ENCODE measurements around the gene NTF3.

Gene NTF3

DNA sequence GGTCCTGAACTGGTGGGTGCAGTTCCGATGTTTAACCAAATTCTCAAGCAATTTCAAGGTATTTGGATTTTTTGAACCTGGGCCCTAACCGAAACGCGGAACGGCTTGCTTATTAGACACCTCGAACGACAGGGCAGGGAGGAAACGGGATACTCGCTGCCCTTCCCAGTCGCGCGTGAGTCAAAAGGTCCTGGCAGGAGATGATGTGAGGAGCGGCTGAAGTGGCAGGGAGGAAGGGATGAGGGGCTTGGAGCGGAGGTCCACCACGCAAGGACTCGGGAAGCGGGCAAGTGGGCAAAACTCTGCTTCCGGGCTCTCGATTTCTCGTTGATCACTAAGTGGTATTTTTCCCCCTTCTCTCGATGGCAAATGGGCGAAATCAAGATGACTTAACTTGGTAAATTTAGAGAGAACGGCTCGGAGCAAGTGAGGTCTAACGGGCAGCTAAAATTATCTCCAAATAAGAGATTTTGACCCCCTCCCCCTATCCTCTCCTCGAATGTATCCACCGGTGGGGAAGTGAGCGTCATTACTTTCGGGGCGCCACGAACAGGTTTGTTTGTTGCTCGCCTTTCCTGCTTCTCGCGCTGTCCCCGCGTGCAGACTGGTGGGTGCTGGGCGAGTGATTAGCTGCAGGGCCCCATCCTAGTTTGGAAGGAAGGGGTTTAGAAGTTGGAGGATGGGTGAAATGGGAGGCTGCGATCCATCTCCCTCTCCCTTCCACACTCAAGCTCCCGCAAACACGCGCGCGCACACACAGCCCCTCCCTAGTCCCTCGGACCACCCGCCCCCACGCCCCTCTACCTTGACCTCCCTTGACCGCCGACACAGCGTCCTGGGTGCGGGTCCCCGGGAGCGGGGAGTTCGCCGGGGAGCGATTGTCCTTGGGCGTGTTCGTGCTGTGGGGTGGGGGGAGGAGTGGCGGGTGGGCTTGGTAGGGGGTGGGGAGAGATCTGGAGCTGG is 986 bp upstream of the NTF3 start:
- DNase-seq (ENCODE audit: low read depth), result no peak

DNA sequence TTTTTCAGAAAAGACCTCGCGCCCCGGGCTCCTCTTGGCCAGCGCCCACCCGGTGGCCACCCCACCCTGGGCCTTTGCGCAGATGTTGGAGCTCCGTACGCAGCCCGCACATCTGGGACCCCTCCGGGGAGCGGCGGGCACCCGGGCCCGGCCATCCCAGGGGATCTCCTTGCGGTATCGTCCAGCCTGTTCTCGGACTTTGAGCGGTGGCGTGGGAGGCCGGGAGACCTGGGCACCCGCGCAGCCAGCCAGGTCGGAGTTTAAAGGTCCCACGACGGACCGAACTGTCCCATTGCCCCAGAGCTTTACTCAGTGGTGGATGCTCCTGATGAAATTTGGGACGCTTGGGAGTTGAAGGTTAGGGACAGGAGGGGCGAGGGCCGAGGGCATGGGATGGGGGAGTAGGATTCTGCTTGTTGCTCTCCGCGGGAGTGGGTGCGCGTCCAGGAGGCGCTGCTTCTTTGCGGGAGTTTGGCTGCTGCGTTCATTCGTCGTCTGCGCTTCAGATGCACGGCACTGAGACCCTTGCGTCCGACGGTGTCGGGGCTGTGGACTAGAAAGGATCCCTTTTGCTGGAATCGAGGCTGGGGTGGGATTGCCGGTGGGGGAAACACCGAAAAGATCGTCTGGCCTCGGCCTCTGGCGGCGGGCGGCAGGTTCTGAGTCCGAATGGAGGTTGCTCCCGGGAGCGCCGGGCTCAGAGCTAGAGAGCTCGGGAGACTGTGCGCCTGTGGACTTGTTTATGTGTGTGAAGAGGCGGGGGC is 1.4 kb downstream of the NTF3 start:
- no peak for DNase-seq (ENCODE audit: low read depth)

DNA sequence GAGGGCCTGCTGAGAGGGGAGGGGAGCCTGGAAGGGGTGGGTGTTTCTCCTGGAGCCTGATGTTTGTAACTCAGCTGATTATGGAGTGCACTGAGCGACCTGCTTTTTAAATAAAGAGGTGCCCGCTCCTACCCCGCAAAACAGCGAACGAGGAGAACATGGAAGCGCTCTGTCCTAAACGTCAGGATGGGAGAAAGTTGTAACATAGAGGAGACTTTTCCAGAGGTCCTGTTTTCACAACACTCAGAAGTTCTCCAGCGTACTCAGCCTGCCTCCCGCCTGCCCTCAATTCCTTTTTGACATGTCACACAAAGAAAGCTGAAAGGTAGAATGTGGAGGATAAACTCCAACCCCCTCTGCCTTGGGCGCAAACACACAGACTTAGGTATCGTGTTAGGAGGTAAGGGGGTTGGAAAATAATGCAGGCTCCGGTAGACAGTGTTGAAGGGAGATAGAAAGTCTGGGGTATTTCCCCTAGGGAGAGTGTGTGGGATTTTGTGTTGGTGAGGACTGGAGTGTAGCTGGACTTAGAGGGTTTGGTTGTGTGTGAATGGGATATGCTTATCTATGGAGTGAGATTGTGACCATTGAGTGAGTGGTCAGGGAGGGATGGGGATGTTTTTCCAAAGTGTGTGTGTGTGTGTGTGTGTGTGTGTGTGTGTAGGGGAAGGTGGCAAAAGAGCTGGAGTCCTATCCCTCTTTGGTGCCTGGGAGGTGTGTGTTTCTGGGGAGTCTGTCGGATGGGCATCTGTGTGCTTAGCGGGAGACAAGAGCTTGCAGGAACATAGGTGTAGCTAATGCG is 2.1 kb downstream of the NTF3 start:
- DNase-seq (ENCODE audit: low read depth), result no peak

- DNase-seq (ENCODE audit: low read depth), result no peak
Measured at GRCh38 chr12:5434647-5435560, 3.0 kb downstream of the NTF3 start.

GRCh38 chr12:5437182-5437583 is 5.3 kb downstream of the NTF3 start:
- no peak for DNase-seq (ENCODE audit: low read depth)

GRCh38 chr12:5437589-5437988 is 5.7 kb downstream of the NTF3 start:
- no peak for DNase-seq (ENCODE audit: low read depth)

DNA sequence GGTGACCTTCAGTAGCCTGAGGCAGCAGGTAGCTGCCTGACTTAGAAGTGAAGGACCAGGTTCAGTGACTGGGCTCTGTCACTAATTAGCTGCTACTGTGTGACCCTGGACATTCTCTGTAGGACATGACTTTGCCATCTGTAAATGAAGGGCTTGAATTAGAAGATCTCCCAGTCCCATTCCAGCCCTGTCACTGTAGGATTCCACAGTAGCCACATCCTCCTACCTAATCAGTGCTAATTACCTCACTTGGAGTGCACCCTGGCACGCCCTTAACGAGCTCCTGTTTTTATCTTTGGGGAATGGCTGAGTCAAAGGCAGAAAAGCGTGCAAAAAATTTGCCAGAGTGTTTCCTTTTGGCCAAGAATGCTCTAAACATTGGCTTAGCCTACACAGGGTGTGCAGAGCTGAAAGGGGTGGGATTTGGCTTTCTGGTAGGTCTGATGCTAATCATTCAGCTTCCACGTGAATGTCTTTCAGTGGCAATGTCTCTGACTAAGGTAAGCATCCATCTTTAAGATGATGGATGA is 6.8 kb downstream of the NTF3 start:
- DNase-seq (ENCODE audit: low read depth), result no peak

GRCh38 chr12:5439371-5439771 is 7.5 kb downstream of the NTF3 start:
- no peak for DNase-seq (ENCODE audit: low read depth)

DNA sequence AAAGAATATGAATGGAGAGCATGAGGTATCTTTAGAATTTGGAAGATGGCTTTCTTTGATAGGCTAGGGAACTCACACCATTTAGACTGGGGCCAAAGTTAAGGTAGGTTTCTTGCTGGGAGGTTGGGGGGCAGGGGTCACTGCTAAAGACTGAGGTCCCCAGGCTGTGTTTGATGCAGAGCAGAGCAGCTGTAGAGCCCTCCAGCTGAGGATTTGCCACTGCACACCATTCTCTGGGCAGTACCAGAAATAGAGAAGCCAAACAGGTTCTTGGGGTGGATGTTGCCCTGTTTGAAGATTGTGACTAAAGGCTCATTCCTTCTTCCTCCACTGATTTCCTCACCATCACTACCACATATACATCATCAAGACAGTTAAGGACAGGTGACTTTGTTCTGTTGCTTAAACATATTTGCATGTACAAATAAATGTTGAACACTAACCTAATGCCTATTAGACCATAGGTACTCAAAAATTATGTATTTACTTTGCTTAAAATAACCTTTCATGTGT is 7.9 kb downstream of the NTF3 start:
- no peak for DNase-seq (ENCODE audit: low read depth)

DNA sequence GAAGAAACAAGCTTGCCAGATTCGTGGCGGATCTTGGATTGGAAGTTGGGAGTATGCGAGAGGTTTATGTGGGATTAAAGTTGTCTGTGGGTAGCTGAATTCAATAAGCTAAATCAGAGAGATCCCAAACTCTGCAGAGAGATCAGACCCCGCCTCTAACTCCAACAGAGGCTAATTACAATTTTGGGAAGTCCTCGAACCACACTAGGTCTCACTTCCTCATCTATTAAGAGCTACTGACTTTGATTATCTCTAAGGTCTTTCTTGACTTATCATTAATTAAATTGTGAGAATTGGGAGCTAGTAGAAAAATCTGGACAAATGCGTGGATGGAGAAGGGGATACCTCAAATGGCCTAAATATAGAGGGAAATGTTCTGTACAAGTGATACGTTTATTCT is 9.1 kb downstream of the NTF3 start:
- DNase-seq (ENCODE audit: low read depth), result no peak

DNA sequence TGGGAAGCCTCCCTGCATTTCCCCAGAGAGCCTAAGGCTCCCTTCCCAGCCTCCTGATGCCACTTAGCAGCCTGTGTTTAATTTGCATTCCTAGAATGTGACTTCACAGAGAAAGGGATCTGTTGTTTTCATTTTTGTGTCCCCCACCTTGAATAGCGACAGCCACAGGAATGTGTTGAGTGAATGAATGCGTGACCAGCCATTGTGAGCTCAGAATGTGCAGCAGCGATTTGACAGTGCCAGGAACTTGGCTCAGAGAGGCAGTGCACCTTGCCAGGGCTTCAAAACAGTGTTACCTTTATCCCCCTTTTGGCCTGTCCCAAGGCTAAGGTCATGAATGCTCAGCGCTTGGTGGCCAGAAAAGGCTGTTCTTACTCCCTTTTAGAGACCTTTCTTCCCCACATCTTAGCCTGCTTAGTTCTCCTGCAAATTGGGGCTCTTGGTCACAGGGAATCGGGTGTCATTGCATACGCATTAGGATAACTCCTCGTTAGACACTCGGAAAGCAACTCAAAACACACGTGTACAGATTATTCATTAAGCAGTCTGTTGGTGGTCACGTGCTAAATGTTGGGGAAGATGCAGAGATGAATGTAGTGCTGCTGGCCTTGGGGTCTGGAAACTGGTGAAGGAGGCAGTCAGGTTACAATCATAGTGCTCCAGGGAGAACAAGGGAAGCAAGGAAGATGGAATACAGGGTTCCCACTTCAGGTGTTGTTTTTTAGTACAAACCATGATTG is 9.8 kb downstream of the NTF3 start:
- no peak for DNase-seq (ENCODE audit: low read depth)

GRCh38 chr12:5442251-5443006 is 10.5 kb downstream of the NTF3 start:
- no peak for DNase-seq (ENCODE audit: low read depth)

GRCh38 chr12:5444520-5444919 is 12.6 kb downstream of the NTF3 start:
- DNase-seq (ENCODE audit: low read depth), result no peak

- DNase-seq (ENCODE audit: low read depth), result no peak
Measured at GRCh38 chr12:5447320-5447719, 15.4 kb downstream of the NTF3 start.

DNA sequence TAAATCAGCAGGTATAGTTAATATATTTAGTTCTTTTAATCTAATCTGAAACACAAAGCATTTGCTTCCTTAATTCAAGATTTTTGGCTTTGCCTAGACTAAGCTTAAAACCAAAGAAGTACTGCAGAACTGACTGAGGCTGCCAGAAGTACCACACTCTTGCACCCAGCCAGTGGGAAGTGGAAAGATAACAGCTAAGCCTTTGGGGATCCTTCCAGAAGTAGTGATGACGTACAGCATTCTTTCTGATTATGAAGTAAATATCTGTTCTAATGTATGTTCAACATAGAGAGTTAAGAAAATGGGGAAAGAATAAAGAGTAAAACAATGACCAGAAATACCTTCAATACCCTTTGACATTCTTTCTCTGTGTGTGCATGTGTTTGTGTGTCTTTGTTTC is 19.3 kb downstream of the NTF3 start:
- DNase-seq (ENCODE audit: low read depth), result no peak

DNA sequence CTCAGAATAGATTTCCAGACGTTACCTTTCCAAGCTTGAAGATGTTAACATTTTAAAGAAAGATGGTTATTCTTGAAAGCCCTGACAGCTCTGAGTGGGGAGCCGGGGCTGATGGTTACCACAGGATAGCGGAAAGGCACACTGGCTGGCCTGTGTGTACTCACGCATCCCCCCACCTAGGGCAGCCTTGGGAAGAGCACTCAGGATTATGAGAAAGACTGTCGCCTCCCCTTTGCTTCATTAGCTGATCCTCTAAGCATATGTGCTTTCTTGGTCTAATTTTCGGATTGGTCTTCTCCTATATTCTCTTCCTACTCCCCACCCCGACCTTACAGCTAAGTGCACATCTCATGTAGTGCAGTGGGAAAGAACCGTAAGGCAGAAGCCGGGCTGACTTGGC is 20.7 kb downstream of the NTF3 start:
- no peak for DNase-seq (ENCODE audit: low read depth)

DNA sequence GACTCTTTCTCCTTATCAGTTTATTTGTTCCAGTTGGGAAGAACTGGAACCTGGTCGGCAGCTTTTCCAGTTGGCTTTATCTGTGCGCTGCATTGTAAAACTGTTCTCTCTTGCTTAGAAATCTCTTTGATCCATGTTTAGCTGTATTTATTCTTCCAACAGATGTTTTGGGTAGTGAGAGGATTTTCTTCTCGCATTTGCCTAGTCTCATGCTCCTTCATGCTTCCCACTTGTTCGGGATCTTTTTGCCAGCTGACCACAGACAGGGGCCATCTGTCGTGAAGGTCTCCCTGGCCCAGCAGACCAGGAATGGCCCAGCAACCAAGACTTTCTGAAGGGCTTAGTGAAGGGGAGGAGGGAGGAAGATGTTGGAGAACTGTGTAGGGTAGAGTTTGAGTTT is 21.6 kb downstream of the NTF3 start:
- no peak for DNase-seq (ENCODE audit: low read depth)

- no peak for DNase-seq (ENCODE audit: low read depth)
Measured at GRCh38 chr12:5455045-5455444, 23.1 kb downstream of the NTF3 start.

DNA sequence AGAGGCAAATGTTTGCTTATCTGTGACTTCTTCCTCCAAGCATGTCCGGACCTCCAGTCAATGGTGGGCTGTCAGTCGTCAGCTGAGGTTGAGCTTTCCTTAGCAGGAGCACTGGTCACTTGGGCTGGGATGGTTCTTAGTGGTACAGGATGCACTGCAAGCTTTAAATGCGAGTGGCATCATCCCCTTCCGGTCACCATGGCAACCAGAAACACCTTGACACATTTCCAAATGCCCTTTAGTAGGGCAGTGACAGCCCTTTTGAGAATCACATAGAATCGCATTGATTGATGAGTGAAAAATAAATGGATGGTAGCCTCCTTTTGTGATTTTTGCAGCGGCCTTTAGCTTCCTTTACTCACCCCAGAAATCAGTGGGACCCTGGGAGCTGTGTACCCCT is 24.1 kb downstream of the NTF3 start:
- DNase-seq (ENCODE audit: low read depth), result no peak

Data from stimulated activated CD8-positive, alpha-beta memory T cell treated with anti-CD3 and anti-CD28 coated beads, Interleukin-12 subunit alpha, Interleukin-12 subunit beta, amount 100 ng/mL, for 4 hours (primary cell).